Myometrial cell (primary cell): ENCODE results near the gene CABP2. TPM values are rescaled to one million over a fixed set of nuclear protein-coding genes. Genes with fewer than 3 reads are reported as not detected.

Source experiments
- total RNA-seq: library from RNA; depleted of rRNA; stranded (reverse); fragments of >200 nt; gene quantifications from 2 replicates; pipeline ENCODE4 v1.2.3, GENCODE V29; 2015

CABP2 gene
- not detected in 2 replicates for total RNA-seq

DNA sequence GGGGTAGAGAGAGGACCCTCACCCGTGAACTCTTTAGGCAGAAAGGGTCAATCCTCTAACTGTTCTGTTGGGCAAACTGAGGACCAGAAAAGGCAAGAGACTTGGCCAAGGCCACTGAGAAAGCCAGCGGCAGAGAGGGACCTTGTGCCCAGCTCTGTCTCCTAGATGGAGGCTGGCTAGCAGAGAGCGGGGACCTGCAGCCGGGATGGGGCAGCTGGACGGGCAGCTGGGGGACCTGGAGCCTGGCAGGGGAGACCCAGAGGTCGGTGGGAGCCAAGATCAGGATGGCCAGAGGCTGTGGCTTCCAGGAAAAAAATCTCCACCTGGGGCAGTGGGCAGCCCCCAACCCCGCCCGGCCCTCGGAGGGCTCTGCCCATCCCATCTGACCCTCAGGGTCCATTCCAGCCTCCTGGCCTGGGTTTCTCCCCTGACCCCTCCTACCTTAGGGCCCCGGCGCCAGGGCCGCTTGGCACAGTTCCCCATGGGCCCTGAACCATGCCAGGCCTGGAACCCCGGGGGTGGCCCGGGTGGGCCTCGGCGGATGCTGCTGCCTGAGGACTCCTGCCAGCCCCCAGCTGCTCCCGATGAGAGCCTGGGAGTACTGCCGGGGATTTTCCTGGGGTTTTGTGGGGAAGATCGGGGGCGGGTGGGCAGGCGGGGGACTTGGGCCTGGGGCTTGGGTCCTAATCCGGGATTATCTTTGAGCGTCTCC is at the start of gene CABP2:
Gene CABP2 (minus strand): TSS at position 603 of the 712 bp plus-strand sequence. CDS start 120 bp downstream, at position 483.

DNA sequence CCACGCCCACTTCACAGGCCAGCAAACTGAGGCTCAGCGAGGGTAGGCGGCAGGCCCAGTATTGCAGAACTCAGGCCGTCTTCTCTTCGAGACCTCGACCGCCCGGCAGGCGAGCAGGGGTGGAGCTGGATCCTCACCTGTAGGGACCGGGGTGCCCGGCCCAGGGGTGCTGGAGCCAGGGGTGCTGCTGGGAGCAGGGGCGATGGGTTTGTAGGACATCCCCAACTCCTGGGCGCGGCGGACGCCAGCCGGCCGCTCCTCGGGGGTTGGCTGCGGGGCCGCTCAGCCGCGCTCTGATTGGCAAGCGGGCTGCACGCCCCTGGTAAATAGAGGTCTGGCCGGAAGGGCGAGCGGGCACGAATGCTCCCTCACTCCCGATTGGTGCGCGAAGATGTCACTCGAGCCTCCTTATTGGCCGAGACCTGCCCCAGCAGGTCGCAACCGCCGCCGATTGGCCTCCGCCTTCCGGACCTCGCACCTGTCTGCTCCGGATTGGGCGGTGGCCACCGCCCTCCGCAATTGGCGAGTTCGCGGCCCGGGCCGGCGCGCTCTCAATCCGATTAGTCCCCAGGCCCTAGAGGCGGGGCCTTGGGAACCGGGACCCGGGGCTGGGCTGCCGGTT is 15.3 kb downstream of the CABP2 start, which contains the start of gene CDK2AP2:
Gene CDK2AP2 (minus strand): TSS at position 299 of the 622 bp plus-strand sequence. CDS start 80 bp downstream, at position 219.

GRCh38 chr11:67504950-67505581 is 18.2 kb downstream of the CABP2 start, which contains the start of gene PITPNM1:
Gene PITPNM1 (minus strand): TSS chr11:67505363. CDS start chr11:67504180, 1,183 bp downstream.

DNA sequence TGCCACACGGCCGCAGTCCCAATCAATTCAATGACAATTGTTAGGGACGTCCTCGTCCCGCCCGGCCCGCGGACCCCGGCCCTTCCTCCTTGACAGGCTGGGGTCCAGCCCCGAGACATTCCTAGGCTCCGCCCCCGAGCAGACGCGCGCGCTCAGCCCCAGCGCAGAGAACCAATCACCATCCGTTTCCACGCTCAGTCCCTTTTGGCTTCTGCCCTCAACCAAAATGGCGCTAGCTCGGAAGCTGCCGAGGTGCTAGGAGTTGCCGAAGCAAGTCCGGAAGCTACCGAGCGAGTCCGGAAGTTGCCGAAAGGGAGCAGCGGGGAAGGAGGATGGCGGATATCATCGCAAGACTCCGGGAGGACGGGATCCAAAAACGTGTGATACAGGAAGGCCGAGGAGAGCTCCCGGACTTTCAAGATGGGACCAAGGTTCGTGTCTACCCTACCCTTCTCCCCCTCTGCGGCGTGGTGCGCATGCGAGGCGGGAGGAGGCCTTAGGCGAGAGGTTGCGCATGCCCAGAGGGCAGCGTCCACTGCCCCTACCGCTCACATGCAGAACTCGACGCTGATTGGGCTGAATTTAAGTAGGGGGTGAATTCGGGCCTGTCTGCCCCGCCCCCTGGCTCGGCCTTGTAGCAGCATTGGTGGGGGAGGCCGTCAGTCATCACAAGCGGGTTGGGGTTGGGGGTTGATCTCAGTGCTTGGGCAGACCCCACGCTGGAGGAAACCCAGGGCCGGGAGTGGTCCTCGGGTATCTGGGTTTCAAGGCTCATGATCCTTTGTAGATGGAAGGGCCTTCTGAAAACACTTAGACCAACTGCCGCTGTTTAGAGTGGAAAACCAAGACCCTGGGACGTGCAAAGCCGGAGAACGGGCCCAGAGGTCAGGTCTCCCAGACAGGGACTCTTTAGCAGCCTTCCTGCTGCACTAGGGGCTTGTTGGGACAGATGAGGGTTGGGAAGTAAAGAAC is 40.1 kb downstream of the CABP2 start, which contains the start of gene AIP:
Gene AIP (plus strand): TSS at position 200 of the 972 bp plus-strand sequence. CDS start 133 bp downstream, at position 333.

Other genes starting within 250 kb of the CABP2 start
- 30.8 and 31.9 TPM in 2 replicates for gene ANKRD13D, start 234.1 kb downstream of the CABP2 start, total RNA-seq
- gene SSH3, start 219.9 kb downstream of the CABP2 start, total RNA-seq = 11.5 and 16.7 TPM in 2 replicates
- 123 and 166 TPM in 2 replicates for gene POLD4, start 169.9 kb downstream of the CABP2 start, total RNA-seq
- gene CLCF1, start 149.8 kb downstream of the CABP2 start, total RNA-seq = 6.3 and 11.2 TPM in 2 replicates
- gene RAD9A, start 131.5 kb downstream of the CABP2 start, total RNA-seq = 3.0 and 6.1 TPM in 2 replicates
- 306 and 335 TPM in 2 replicates for gene PPP1CA, start 121.6 kb downstream of the CABP2 start, total RNA-seq
- not detected in 2 replicates for gene TBC1D10C, start 119.4 kb downstream of the CABP2 start, total RNA-seq
- gene CARNS1, start 107.8 kb downstream of the CABP2 start, total RNA-seq = 0.86 TPM in 1 of 2 replicates, not detected in the other
- gene RPS6KB2, start 95.0 kb downstream of the CABP2 start, total RNA-seq = 64.0 and 77.3 TPM in 2 replicates
- 0.89 TPM in 1 of 2 replicates, not detected in the other for gene PTPRCAP, start 85.8 kb downstream of the CABP2 start, total RNA-seq
- gene CORO1B, start 80.0 kb downstream of the CABP2 start, total RNA-seq = 109 and 128 TPM in 2 replicates
- not detected in 2 replicates for gene GPR152, start 70.7 kb downstream of the CABP2 start, total RNA-seq
- not detected in 2 replicates for gene CABP4, start 68.1 kb downstream of the CABP2 start, total RNA-seq
- gene TMEM134, start 54.2 kb downstream of the CABP2 start, total RNA-seq = 27.4 and 56.9 TPM in 2 replicates
- gene AIP, start 40.4 kb downstream of the CABP2 start, total RNA-seq = 63.6 and 75.2 TPM in 2 replicates
- 29.2 and 30.3 TPM in 2 replicates for gene PITPNM1, start 18.1 kb downstream of the CABP2 start, total RNA-seq
- gene CDK2AP2, start 15.3 kb downstream of the CABP2 start, total RNA-seq = 41.2 and 48.4 TPM in 2 replicates
- 1,006 and 1,636 TPM in 2 replicates for gene GSTP1, start 60.4 kb upstream of the CABP2 start, total RNA-seq
- gene NDUFV1, start 83.5 kb upstream of the CABP2 start, total RNA-seq = 248 and 322 TPM in 2 replicates
- 13.6 and 14.1 TPM in 2 replicates for gene NUDT8, start 106.5 kb upstream of the CABP2 start, total RNA-seq
- not detected in 2 replicates for gene TBX10, start 116.3 kb upstream of the CABP2 start, total RNA-seq
- gene ACY3, start 127.3 kb upstream of the CABP2 start, total RNA-seq = 0.35 TPM in 1 of 2 replicates, not detected in the other
- not detected in 2 replicates for gene ALDH3B2, start 151.2 kb upstream of the CABP2 start, total RNA-seq